Activated T-helper 1 cell treated with anti-CD3 and anti-CD28 coated beads, Interleukin-12 subunit alpha, Interleukin-12 subunit beta, Interleukin-2, Interleukin-4 antibody, amounts not matched to agents 30 ng/mL and 10 ng/mL and 1 ng/mL, durations not matched to agents 14 hours and 24 hours and 36 hours (primary cell): ENCODE data around the gene DNAJB6. TPM values are rescaled to one million over a fixed set of nuclear protein-coding genes. Genes with fewer than 3 reads are reported as not detected.
"Not testable (repeated sequence)": the region's sequence is repeated elsewhere in the genome, so short reads cannot be mapped to it uniquely, and the experiment has no call there.

ENCODE experiments used
- DNase-seq: peaks from one replicate; pipeline ENCODE4 v3.0.0; 2021; ENCODE audit warnings: low spot score
- H3K27ac Mint-ChIP-seq: one replicate; pipeline ENCODE4 v1.8.0; 2021; ENCODE audit warnings: mild to moderate bottlenecking, mixed read lengths
- H3K27me3 Mint-ChIP-seq: one replicate; pipeline ENCODE4 v1.8.0; 2022; ENCODE audit warnings: mild to moderate bottlenecking, moderate library complexity, mixed read lengths; ENCODE audit not compliant: insufficient read depth
- H3K36me3 Mint-ChIP-seq: one replicate; pipeline ENCODE4 v1.8.0; 2021; ENCODE audit warnings: low read depth, mixed read lengths
- H3K4me1 Mint-ChIP-seq: one replicate; pipeline ENCODE4 v1.8.0; 2021; ENCODE audit warnings: low read depth, mixed read lengths
- H3K4me3 Mint-ChIP-seq: one replicate; pipeline ENCODE4 v1.8.0; 2021; ENCODE audit warnings: mild to moderate bottlenecking, moderate library complexity, mixed read lengths
- H3K9me3 Mint-ChIP-seq: one replicate; pipeline ENCODE4 v1.8.0; 2021; ENCODE audit warnings: mixed read lengths
- intact Hi-C: fragments of 100-400 bp; cut with micrococcal nuclease; formaldehyde crosslinking; loops from one replicate; pipeline ENCODE4 v1.15.1; 2024
- total RNA-seq: library from RNA; stranded (reverse); gene quantifications from 2 replicates; pipeline ENCODE4 v1.2.3, GENCODE V29; 2022

DNAJB6 gene
- total RNA-seq, 1 donor from 2014 or later, result 137 TPM

DNA sequence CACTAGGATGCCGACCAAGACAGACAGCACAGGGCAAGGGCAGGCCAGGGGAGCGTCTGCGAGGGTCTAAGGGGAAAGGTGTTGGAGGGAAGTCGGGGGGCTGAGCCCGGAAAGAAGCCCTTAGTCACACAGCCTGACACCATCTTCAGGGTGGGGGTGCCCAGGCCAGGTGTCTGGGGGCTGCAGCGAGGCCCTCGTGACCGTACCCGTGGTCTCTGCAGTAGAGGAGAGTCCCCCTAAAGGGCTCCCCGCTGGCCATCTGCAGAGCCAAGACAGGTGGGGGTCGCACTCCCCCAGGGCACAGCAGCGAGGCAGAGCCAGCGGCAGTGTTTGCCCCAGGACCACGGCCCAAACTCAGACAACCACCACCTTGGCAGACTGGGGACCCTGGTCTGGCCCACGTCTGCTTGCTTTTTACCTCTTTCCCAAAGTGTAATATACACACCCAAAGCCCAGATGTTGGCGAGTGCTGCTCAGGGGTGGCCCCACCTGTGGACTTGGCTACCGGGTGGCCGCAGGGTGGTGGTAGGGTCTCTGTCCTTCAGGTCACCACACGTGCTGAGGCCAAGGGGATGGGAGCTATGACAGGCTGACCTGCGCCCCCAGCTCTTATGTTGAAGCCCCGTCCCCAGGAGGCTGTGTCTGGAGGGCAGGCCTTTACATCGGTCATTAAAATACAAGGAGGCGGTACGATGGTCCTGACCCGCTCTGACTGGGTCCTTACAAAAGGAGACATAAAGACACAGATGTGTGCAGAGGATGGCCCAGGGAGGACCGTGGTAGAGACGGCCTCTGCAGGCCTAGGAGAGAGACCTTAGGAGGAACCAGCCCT is 107.4 kb downstream of the DNAJB6 start:
- no peaks in the 10 kb centered on the region for H3K36me3 Mint-ChIP-seq
- DNase-seq, result no peak
- no peaks in the 10 kb centered on the region for H3K4me1 Mint-ChIP-seq
- H3K27ac Mint-ChIP-seq, result no peak overlapping the region
- intact Hi-C loops, result no loop called here
- no peaks in the 10 kb centered on the region for H3K9me3 Mint-ChIP-seq
- H3K27me3 Mint-ChIP-seq, result no peaks in the 10 kb centered on the region
- H3K4me3 Mint-ChIP-seq, result no peak overlapping the region

DNA sequence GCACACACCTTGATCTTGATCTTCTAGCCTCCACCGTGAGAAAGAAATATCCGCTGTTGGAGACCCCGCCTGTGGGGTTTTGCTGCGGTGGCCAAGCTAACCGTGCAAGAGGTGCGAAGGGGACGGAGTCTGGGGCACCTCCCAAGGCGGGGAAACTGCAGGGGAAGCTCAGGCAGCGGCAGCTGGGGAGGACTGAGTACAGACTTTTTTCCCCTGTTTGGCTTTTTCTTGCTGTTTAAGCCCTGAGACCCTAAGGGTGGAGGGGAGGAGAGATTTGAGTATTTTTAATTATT is 108.0 kb downstream of the DNAJB6 start:
- Mint-ChIP-seq H3K36me3 (no peaks in the 10 kb centered on the region), H3K27ac (no peak overlapping the region), H3K4me1 (no peaks in the 10 kb centered on the region), H3K4me3 (no peak overlapping the region), H3K27me3 (no peaks in the 10 kb centered on the region), H3K9me3 (no peaks in the 10 kb centered on the region)
- DNase-seq, result no peak
- intact Hi-C loops, result no loop called here

DNA sequence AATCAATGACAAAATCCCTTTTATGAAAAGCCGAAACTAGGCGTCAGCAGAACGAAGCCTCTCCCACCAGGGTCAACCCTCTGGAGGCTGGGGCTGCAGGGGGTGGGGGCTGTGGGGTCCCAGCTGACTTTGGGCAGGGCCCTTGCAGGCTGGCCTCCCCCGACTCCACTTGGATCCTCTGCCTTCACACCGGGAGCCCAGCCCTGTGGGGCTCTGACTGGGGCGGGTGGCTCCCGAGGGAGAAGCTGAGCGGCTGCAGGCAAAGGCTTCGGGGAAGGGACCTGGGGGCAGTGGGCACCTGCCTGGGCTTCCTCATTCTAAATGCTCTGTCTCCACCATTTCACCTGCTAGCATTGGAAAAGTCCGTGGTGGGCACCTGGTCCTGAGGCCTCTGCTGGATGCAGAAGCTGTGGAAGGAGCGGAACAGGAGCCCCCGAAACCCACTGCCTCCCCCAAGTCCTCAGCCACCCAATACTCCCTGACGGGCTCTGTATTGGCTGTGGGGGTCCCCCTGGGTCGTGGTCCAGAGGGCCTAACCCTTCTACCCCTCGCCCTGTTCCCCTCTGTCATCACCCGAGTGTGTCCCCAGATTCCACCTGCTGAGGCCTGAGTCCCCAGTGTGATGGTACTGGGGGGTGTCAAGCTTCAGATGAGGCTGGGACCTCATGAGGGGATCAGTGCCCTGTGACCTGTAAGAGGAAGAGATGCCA is 108.6 kb downstream of the DNAJB6 start:
- Mint-ChIP-seq H3K36me3 (no peaks in the 10 kb centered on the region), H3K9me3 (no peaks in the 10 kb centered on the region), H3K27me3 (peaks cover 2% of the 10 kb centered on the region), H3K4me1 (no peaks in the 10 kb centered on the region), H3K27ac (no peak overlapping the region), H3K4me3 (no peak overlapping the region)
- intact Hi-C loops, result no loop called here
- DNase-seq, result no peak

DNA sequence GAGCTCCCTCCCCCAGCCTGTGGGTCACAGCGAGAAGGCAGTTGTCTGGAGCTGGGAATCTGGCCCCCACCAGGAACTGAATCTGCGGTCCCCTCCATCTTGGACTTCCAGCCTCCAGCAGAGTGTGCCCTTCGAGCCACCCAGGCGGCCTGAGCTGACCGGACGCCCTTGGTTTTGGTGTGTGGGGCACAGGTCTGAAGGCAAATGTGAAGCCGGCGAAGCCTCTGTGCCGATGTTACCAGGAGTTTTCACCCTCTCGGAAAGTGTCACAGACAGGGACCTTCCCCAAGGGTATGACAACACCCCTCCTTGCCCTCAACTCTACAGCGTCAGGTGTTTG is 109.1 kb downstream of the DNAJB6 start:
- H3K4me3 Mint-ChIP-seq, result no peak overlapping the region
- H3K27me3 Mint-ChIP-seq, result peaks cover 4% of the 10 kb centered on the region
- intact Hi-C loops, result no loop called here
- H3K27ac Mint-ChIP-seq, result no peak overlapping the region
- no peaks in the 10 kb centered on the region for H3K9me3 Mint-ChIP-seq
- H3K4me1 Mint-ChIP-seq, result no peaks in the 10 kb centered on the region
- DNase-seq, result no peak
- H3K36me3 Mint-ChIP-seq, result no peaks in the 10 kb centered on the region

DNA sequence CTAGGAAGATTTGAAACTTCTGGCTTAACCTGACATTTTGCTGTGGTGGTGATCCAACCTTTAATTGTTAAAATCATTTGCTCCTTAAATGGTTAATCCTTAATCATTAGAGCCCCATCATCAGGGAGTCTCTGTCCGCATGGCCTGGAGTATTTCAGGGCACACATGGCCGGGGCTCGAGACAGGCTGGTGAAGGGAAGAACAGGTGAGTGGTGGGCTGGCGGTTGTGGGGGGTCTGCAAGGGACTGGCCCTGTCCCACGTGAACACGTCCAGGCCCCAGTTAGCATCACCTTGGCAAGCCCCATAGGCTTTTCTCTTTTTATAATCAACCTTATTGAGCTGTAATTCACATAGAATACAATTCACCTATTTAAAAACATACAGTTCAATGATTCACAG is 109.5 kb downstream of the DNAJB6 start:
- intact Hi-C loops, result no loop called here

DNA sequence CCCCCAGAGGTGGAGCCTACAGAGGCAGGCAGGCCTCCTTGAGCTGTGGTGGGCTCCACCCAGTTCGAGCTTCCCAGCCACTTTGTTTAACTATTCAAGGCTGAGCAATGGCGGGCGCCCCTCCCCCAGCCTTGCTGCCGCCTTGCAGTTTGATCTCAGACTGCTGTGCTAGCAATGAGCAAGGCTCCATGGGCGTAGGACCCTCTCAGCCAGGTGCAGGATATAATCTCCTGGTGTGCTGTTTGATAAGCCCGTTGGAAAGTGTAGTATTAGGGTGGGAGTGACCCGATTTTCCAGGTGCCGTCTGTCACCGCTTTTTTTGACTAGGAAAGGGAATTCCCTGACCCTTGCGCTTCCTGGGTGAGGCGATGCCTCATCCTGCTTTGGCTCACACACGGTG is 117.2 kb downstream of the DNAJB6 start:
- H3K27ac Mint-ChIP-seq, H3K36me3 Mint-ChIP-seq, intact Hi-C loops, DNase-seq, H3K4me1 Mint-ChIP-seq, H3K4me3 Mint-ChIP-seq: not testable (repeated sequence)
- Mint-ChIP-seq H3K9me3 (peaks cover 16% of the 10 kb centered on the region), H3K27me3 (peaks cover 20% of the 10 kb centered on the region)

More for the DNA sequence above, 109.5 kb downstream of the DNAJB6 start:
- no peaks in the 10 kb centered on the region for H3K9me3 Mint-ChIP-seq
- H3K36me3 Mint-ChIP-seq, result no peaks in the 10 kb centered on the region
- H3K4me3 Mint-ChIP-seq, result no peak overlapping the region
- no peak for DNase-seq
- no peaks in the 10 kb centered on the region for H3K4me1 Mint-ChIP-seq
- peaks cover 4% of the 10 kb centered on the region for H3K27me3 Mint-ChIP-seq
- H3K27ac Mint-ChIP-seq, result no peak overlapping the region

DNA sequence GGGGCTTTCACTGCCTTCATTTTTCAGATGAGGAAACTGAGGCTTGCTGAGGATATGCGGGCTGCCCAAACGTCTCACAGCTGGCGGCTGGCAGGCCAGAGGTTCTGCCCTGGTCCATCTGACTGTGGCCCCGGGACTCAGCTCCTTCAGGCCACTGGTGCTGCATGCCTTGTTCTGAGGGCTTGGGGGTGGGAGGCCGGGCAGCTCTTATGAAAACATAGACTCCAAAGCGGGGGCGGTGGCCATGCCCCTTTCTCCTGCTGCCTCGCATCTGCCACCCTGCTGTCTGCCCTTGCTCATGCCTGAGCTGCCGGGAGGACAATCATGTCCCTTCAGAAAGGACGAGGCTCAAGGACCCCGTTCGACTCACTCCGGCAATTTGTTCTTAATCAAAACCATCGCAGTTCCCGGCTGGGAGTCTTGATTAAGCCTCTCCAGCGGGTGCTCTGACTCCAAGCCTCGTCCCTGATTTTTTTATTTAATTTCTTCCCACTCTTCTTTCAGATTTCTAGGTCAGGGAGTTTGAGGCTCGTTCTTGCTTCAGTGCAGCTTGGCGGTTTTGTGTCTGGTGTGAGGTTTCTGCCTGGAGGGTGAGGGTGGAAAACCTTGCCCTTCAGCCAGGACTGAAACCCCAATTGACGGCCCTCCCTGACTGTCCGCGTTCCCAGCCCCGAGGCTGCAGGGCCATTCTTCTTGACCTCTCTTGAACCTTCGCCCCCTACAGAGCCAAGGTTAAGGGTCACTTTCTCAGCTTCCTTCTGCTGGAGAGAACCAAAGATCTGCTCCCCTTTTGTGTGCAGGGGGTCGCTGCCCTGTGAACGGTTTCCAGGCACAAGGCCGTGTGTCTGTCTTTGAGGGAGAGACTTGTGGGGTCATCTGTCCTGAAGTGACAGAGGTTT is 120.8 kb downstream of the DNAJB6 start:
- Mint-ChIP-seq H3K4me1 (peaks cover 8% of the 10 kb centered on the region), H3K9me3 (peaks cover 16% of the 10 kb centered on the region), H3K27me3 (peaks cover 16% of the 10 kb centered on the region), H3K27ac (no peak overlapping the region), H3K36me3 (peaks cover 1% of the 10 kb centered on the region), H3K4me3 (no peak overlapping the region)
- no peak for DNase-seq
- intact Hi-C loops, result no loop called here

DNA sequence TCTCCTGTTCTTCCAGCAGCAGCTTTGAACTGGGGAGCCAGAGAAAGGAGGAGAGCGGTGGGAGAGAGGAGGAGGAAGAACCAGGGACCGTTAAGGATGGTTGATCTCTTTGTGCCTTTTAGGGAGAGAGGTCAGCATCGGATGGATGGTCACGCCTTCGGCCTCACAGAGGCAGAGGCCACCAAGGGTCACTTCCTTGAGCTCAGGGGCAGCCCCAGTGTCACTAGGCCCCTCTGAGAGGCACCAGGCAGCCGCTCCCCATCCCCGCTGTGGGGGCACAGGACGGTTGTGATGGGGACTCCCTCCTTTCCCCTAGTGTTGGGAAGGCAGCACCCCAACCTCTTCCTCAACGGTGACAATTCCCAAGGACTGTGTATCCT is 121.4 kb downstream of the DNAJB6 start:
- no peak overlapping the region for H3K4me3 Mint-ChIP-seq
- intact Hi-C loops, result no loop called here
- peaks cover 3% of the 10 kb centered on the region for H3K36me3 Mint-ChIP-seq
- H3K4me1 Mint-ChIP-seq, result peaks cover 13% of the 10 kb centered on the region
- H3K27ac Mint-ChIP-seq, result no peak overlapping the region
- DNase-seq, result no peak
- H3K27me3 Mint-ChIP-seq, result peaks cover 16% of the 10 kb centered on the region
- H3K9me3 Mint-ChIP-seq, result peaks cover 10% of the 10 kb centered on the region

DNA sequence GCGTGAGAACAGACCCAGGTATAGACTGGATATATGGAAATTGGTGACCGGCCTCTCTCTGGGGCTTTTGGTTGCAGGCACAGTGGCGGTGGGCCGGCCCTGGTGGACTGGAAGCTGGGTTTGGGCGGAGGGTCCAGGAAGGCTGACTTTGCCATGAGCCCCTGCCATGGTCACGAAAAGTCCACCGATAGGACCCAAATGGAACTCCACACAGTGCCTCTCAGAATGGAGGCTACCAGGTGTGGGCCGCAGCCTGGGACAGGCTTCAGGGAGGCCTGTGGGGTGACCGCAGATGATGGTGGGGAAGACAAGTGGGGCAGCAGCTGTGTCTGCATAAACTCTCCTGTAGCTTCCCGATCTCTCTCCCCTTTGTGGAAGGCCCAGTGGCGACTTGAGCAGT is 123.2 kb downstream of the DNAJB6 start:
- Mint-ChIP-seq H3K27me3 (peaks cover 15% of the 10 kb centered on the region), H3K4me1 (peaks cover 18% of the 10 kb centered on the region), H3K4me3 (no peak overlapping the region), H3K27ac (no peak overlapping the region), H3K9me3 (peaks cover 5% of the 10 kb centered on the region), H3K36me3 (peaks cover 2% of the 10 kb centered on the region)
- intact Hi-C loops, result no loop called here
- DNase-seq, result no peak

DNA sequence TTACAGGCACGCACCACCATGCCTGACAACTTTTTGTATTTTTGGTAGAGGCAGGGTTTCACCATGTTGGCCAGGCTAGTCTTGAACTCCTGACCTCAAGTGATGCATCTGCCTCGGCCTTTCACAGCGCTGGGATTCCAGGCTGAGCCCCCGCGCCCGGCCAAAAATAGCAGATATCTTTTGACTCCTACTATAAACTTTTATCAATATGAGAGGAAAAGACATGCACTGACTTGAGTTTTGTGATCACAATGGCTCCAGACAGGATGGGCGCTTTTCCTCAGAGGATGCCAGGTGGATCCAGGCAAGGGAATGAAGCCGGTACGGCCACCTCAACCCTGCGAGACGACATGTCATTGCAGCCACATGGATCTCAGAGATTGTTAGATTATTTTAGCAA is 123.9 kb downstream of the DNAJB6 start:
- peaks cover 18% of the 10 kb centered on the region for H3K4me1 Mint-ChIP-seq
- no peaks in the 10 kb centered on the region for H3K9me3 Mint-ChIP-seq
- H3K36me3 Mint-ChIP-seq, result peaks cover 2% of the 10 kb centered on the region

DNA sequence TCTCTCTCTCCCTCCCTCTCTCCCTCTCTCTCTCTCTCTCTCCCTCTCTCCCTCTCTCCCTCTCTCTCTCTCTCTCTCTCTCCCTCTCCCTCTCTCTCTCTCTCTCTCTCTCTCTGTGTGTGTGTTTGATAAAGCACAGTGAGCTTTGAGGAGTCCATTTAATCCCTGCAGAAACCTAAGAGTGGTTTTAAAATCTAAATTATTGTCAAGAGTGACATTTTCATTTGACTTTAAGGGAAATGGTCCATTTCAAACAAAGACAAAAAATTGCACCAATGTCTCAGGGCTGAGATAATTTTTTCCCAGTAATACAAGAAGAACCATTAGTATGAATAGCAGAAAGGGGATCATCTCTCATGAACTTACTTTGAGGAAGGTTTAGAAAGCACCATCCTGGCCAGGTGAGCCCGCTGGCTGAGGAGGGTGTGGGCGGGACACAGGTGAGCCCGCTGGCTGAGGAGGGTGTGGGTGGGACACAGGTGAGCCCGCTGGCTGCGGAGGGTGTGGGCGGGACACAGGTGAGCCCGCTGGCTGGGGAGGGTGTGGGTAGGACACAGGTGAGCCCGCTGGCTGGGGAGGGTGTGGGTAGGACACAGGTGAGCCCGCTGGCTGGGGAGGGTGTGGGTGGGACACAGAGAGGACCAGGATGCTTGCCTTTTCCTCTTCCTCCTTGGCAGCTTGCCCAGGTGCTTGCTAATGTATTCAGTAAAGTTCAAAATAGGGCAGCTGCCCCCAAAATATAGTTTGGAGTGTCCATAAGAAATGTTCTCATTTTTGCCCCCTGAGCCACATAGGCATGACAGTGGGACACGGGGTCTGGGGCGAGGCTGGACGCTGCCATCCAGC is 125.0 kb downstream of the DNAJB6 start:
- no peak for DNase-seq
- intact Hi-C loops, result no loop called here
- Mint-ChIP-seq H3K36me3 (peaks cover 2% of the 10 kb centered on the region), H3K9me3 (no peaks in the 10 kb centered on the region), H3K4me3 (no peak overlapping the region), H3K27me3 (peaks cover 10% of the 10 kb centered on the region), H3K27ac (no peak overlapping the region), H3K4me1 (peaks cover 18% of the 10 kb centered on the region)

More for the DNA sequence above, 123.9 kb downstream of the DNAJB6 start:
- DNase-seq, result no peak
- peaks cover 9% of the 10 kb centered on the region for H3K27me3 Mint-ChIP-seq
- H3K27ac Mint-ChIP-seq, result no peak overlapping the region
- H3K4me3 Mint-ChIP-seq, result no peak overlapping the region
- intact Hi-C loops, result no loop called here

DNA sequence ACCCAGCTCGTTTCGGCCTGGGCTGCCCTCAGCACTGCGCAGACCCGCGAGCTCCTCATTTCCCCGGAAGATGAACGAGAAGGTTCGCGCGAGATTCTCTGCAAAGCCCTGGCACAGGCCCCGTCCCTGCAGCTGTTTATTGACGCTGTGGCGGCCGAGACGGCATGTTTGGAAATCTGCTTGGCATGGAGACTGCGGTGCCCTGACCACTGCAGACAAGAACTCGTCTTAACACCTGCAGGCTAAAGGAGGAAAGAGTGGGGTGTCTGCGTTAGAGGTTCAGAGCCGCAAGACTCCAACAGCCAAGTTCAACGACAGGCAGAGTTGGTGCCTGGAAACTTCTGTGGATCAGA is 125.6 kb downstream of the DNAJB6 start:
- H3K36me3 Mint-ChIP-seq, result peaks cover 2% of the 10 kb centered on the region
- intact Hi-C loops, result no loop called here
- no peaks in the 10 kb centered on the region for H3K9me3 Mint-ChIP-seq
- no peak overlapping the region for H3K27ac Mint-ChIP-seq
- H3K4me1 Mint-ChIP-seq, result peaks cover 18% of the 10 kb centered on the region
- H3K27me3 Mint-ChIP-seq, result peaks cover 9% of the 10 kb centered on the region
- H3K4me3 Mint-ChIP-seq, result no peak overlapping the region
- DNase-seq, result no peak
